Hepatocyte (in vitro differentiated cells): ENCODE results near the gene GARS1. TPM values are rescaled to one million over a fixed set of nuclear protein-coding genes. Genes with fewer than 3 reads are reported as not detected.

ENCODE experiments used
- DNase-seq: peaks from one replicate; pipeline ENCODE4 v3.0.0-alpha.2; 2016; ENCODE audit warnings: low spot score
- H2AFZ ChIP-seq: fragments of 200-600 bp; sonication (generic); 2 replicates; pipeline ENCODE4 v1.6.0; 2016; ENCODE audit warnings: antibody characterized with exemption, mild to moderate bottlenecking
- H3K27ac ChIP-seq: fragments of 200-600 bp; sonication (generic); 2 replicates; pipeline ENCODE4 v1.5.1; 2016; ENCODE audit warnings: mild to moderate bottlenecking
- H3K27me3 ChIP-seq: fragments of 200-600 bp; sonication (generic); 2 replicates; pipeline ENCODE4 v1.6.1; 2016
- H3K36me3 ChIP-seq: fragments of 200-600 bp; sonication (generic); replicated peaks from 2 replicates; pipeline ENCODE4 v1.5.1; 2016; ENCODE audit warnings: low read depth; ENCODE audit not compliant: insufficient read depth
- H3K4me1 ChIP-seq: fragments of 200-600 bp; sonication (generic); 2 replicates; pipeline ENCODE4 v1.5.1; 2016; ENCODE audit warnings: mild to moderate bottlenecking, moderate library complexity; ENCODE audit not compliant: insufficient read depth
- H3K4me2 ChIP-seq: fragments of 200-600 bp; sonication (generic); 2 replicates; pipeline ENCODE4 v1.6.0; 2016
- H3K4me3 ChIP-seq: fragments of 200-600 bp; sonication (generic); 2 replicates; pipeline ENCODE4 v1.5.1; 2016; ENCODE audit warnings: mild to moderate bottlenecking
- H3K79me2 ChIP-seq: fragments of 200-600 bp; sonication (generic); 2 replicates; pipeline ENCODE4 v1.6.0; 2017; ENCODE audit warnings: mild to moderate bottlenecking
- H3K9me2 ChIP-seq: fragments of 200-600 bp; sonication (generic); replicated peaks from 2 replicates; pipeline ENCODE4 v1.6.0; 2017; ENCODE audit warnings: mild to moderate bottlenecking; ENCODE audit not compliant: insufficient read depth
- H3K9me3 ChIP-seq: fragments of 200-600 bp; sonication (generic); 2 replicates; pipeline ENCODE4 v1.5.1; 2016; ENCODE audit warnings: low read depth, mild to moderate bottlenecking
- H4K20me1 ChIP-seq: fragments of 200-600 bp; sonication (generic); 2 replicates; pipeline ENCODE4 v1.6.0; 2016; ENCODE audit warnings: mild to moderate bottlenecking; ENCODE audit not compliant: insufficient read depth, poor library complexity, severe bottlenecking
- EZH2 ChIP-seq: fragments of 200-600 bp; sonication (generic); IDR thresholded peaks from 2 replicates; pipeline ENCODE4 v1.6.1; 2016; ENCODE audit warnings: antibody characterized with exemption, mild to moderate bottlenecking, borderline replicate concordance
- EZH2phosphoT487 ChIP-seq: fragments of 200-600 bp; sonication (generic); IDR thresholded peaks from one replicate; pipeline ENCODE4 v1.6.1; 2018; ENCODE audit warnings: antibody characterized with exemption, mild to moderate bottlenecking, low read depth, moderate library complexity; ENCODE audit not compliant: unreplicated experiment, severe bottlenecking
- WGBS: methylation state at CpG from one replicate; pipeline ENCODE4 v1.1.6; 2016; ENCODE audit warnings: low lambda C conversion rate; ENCODE audit errors: missing lambda C conversion rate; 5-methylcytosine and 5-hydroxymethylcytosine counted together
- polyA plus RNA-seq: library from polyadenylated mRNA; unstranded; fragments of >200 nt; fragmentation: Nextera tagmentation; extraction: Ambion mirVana; gene quantifications from 2 replicates; pipeline ENCODE4 v1.2.1, GENCODE V29; 2016
- total RNA-seq: library from RNA; depleted of rRNA; stranded (reverse); fragments of >200 nt; gene quantifications from 2 replicates; pipeline ENCODE4 v1.2.3, GENCODE V29; 2014
- TF ChIP-seq, protein P1 (sequence below): fragments of 200-600 bp; sonication (generic); IDR thresholded peaks from 2 replicates; pipeline ENCODE4 v1.5.1; 2016; ENCODE audit warnings: antibody characterized with exemption, mild to moderate bottlenecking; ENCODE audit not compliant: poor library complexity

GARS1 gene
- total and polyA plus RNA-seq, 2 experiments from 2014 or later, result 131 to 163 TPM

DNA sequence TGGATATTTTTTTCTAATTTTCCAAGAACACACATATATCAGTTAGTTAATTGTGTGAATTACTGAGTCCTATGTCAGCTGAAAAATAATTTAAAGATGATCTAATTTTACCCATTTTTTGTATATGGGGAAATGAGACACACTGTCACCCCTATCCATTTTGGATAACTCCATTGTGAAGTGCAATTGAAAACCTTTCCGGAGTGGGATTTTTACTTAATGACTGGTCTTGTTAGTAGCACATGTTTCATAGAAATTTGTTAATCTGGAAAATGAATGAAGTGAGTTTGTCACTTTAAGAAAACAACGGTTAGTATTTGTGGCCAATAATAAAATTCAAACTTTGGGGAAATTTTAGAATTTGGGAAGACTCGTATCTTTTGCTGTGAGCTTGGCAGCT lies 2.0 kb downstream of the GARS1 start:
- no peak for TF ChIP-seq EZH2phosphoT487
- TF ChIP-seq, protein P1, sequence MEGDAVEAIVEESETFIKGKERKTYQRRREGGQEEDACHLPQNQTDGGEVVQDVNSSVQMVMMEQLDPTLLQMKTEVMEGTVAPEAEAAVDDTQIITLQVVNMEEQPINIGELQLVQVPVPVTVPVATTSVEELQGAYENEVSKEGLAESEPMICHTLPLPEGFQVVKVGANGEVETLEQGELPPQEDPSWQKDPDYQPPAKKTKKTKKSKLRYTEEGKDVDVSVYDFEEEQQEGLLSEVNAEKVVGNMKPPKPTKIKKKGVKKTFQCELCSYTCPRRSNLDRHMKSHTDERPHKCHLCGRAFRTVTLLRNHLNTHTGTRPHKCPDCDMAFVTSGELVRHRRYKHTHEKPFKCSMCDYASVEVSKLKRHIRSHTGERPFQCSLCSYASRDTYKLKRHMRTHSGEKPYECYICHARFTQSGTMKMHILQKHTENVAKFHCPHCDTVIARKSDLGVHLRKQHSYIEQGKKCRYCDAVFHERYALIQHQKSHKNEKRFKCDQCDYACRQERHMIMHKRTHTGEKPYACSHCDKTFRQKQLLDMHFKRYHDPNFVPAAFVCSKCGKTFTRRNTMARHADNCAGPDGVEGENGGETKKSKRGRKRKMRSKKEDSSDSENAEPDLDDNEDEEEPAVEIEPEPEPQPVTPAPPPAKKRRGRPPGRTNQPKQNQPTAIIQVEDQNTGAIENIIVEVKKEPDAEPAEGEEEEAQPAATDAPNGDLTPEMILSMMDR, result no peak
- TF ChIP-seq EZH2, result no peak
- Histone ChIP-seq H3K27ac (peak overlapping the region; percentile 99), H3K4me3 (peak overlapping the region; percentile 85), H3K4me2 (peak overlapping the region; percentile 83), H2AFZ (no peak overlapping the region), H3K9me2 (no peaks in the 10 kb centered on the region), H3K9me3 (no peaks in the 10 kb centered on the region), H3K4me1 (peaks cover 9% of the 10 kb centered on the region), H3K27me3 (no peaks in the 10 kb centered on the region), H4K20me1 (peaks cover 30% of the 10 kb centered on the region), H3K36me3 (no peaks in the 10 kb centered on the region), H3K79me2 (peaks cover 85% of the 10 kb centered on the region)
- 75% methylated on average over 3 of the region's 3 CpGs for WGBS
- no peak for DNase-seq

DNA sequence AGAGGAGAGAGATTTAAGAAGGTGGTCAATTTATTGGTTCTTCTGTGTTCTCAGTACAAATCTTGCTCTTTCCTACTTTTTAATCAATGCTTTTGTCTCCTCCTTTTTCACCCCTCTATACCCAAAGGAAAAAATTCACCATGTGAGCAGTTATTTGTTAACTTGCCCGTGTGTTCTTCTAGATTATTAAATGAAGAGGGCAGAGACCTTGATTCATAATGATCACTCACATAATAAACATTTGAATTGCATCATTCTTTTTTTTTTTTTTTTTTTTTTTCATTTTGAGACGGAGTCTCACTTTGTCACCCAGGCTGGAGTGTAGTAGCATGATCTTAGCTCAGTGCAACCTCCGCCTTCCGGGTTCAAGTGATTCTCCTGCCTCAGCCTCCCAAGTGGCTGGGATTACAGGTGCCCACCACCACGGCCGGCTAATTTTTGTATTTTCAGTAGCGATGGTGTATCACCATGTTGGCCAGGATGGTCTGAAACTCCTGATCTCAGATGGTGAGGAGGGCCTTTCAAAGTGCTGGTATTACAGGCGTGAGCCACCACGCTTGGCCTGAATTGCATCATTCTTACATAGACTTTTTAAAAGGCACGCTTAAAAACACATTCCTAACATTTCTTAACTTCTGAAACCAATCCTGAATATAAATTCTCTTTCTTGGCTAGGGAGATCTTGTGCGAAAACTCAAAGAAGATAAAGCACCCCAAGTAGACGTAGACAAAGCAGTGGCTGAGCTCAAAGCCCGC lies 3.6 kb downstream of the GARS1 start:
- Histone ChIP-seq H3K27me3 (no peaks in the 10 kb centered on the region), H3K27ac (no peak overlapping the region), H3K79me2 (peaks cover 82% of the 10 kb centered on the region), H3K4me3 (no peak overlapping the region), H3K9me2 (no peaks in the 10 kb centered on the region), H3K4me2 (peak overlapping the region; percentile 83), H2AFZ (no peak overlapping the region), H4K20me1 (peaks cover 30% of the 10 kb centered on the region), H3K4me1 (peaks cover 9% of the 10 kb centered on the region), H3K36me3 (no peaks in the 10 kb centered on the region), H3K9me3 (no peaks in the 10 kb centered on the region)
- 89% methylated on average over 13 of the region's 13 CpGs for WGBS
- TF ChIP-seq, protein P1, result no peak
- no peak for DNase-seq

DNA sequence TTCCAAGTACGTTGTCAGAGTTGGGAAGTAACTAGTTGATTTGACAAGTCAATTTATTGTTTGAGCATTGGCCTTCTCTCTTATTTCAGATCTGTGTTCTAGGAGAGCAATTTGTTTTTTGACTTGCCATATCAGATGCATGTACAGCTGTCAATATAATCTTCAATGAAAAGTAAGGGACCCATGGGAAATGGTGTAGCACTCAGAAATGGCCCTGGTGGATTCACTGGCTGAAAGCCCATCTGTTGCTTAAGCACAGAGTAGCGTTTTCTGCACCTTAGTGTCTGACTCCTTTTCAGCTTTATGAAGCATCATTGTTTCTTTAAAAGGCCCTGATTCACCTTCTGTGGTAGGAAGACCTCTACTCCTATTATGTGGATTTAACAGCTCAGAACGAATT lies 10.2 kb downstream of the GARS1 start:
- no peak overlapping the region for H3K4me2 ChIP-seq
- H4K20me1 ChIP-seq, result peaks cover 13% of the 10 kb centered on the region
- no peak overlapping the region for H3K4me3 ChIP-seq
- TF ChIP-seq EZH2phosphoT487, result no peak
- H3K79me2 ChIP-seq, result peaks cover 69% of the 10 kb centered on the region
- H3K4me1 ChIP-seq, result no peaks in the 10 kb centered on the region
- no peak overlapping the region for H2AFZ ChIP-seq
- WGBS, result 92% methylated on average over 3 of the region's 3 CpGs
- no peaks in the 10 kb centered on the region for H3K9me3 ChIP-seq
- no peak overlapping the region for H3K27ac ChIP-seq
- DNase-seq, result no peak
- no peaks in the 10 kb centered on the region for H3K36me3 ChIP-seq
- no peaks in the 10 kb centered on the region for H3K27me3 ChIP-seq
- no peaks in the 10 kb centered on the region for H3K9me2 ChIP-seq

- WGBS, result 100% methylated on average over 3 of the region's 3 CpGs
- peaks cover 69% of the 10 kb centered on the region for H3K79me2 ChIP-seq
Observed at GRCh38 chr7:30605832-30606231, 11.2 kb downstream of the GARS1 start.

More at GRCh38 chr7:30605832-30606231, 11.2 kb downstream of the GARS1 start:
- Histone ChIP-seq H4K20me1 (peaks cover 8% of the 10 kb centered on the region), H3K27me3 (no peaks in the 10 kb centered on the region), H3K9me3 (no peaks in the 10 kb centered on the region), H3K4me3 (no peak overlapping the region), H3K27ac (no peak overlapping the region), H3K4me1 (no peaks in the 10 kb centered on the region), H3K9me2 (no peaks in the 10 kb centered on the region), H3K4me2 (no peak overlapping the region), H2AFZ (no peak overlapping the region), H3K36me3 (peaks cover 6% of the 10 kb centered on the region)
- no peak for DNase-seq
- TF ChIP-seq EZH2 (no peak), EZH2phosphoT487 (no peak)
- TF ChIP-seq, protein P1, result no peak
